H1 (cell line): ENCODE measurements around the gene PLXNB1. TPM values are rescaled to one million over a fixed set of nuclear protein-coding genes. Genes with fewer than 3 reads are reported as not detected.

Source experiments
- CTCF ChIA-PET: fragments of 300-600 bp; sonication (Branson Sonifier 250); formaldehyde crosslinking; loops from one replicate; lab custom pipeline; 2021; ENCODE audit not compliant: partially characterized antibody; lab: Charles Lee
- POLR2A ChIA-PET: fragments of 300-600 bp; sonication (Branson Sonifier 250); formaldehyde crosslinking; loops from one replicate; lab custom pipeline; 2021; ENCODE audit warnings: inconsistent platforms; ENCODE audit not compliant: partially characterized antibody; lab: Charles Lee
- DNase-seq, 2 experiments: peaks; one replicate each; pipeline versions ENCODE4 v3.0.0 to v3.0.0-alpha.2; 2010 to 2022; ENCODE audit warnings: low spot score in 2 of 2, low read depth in 1 of 2, mixed read lengths in 1 of 2
- FAIRE-seq: peaks from 2 replicates; lab custom pipeline; 2011; peaks lifted over from hg19 to GRCh38; lab: Jason Lieb, UNC
- H2AFZ ChIP-seq: 2 replicates; pipeline ENCODE4 v1.8.1; 2012; ENCODE audit warnings: low read length, inconsistent platforms
- H2AK5ac ChIP-seq: 2 replicates; pipeline ENCODE4 v1.6.1; 2013; ENCODE audit warnings: low read depth, low read length
- H2BK120ac ChIP-seq: replicated peaks from 2 replicates; pipeline ENCODE3; 2013; ENCODE audit warnings: low read depth, low read length, inconsistent platforms
- H2BK12ac ChIP-seq: 2 replicates; pipeline ENCODE4 v1.6.1; 2013; ENCODE audit warnings: low read depth, low read length
- H2BK15ac ChIP-seq: 2 replicates; pipeline ENCODE4 v1.6.1; 2013; ENCODE audit warnings: low read length
- H2BK20ac ChIP-seq: 2 replicates; pipeline ENCODE4 v1.6.1; 2013; ENCODE audit warnings: low read length
- H2BK5ac ChIP-seq: 2 replicates; pipeline ENCODE4 v1.6.1; 2013; ENCODE audit warnings: low read depth, low read length
- H3K14ac ChIP-seq: 2 replicates; pipeline ENCODE4 v1.6.1; 2013; ENCODE audit warnings: inconsistent platforms; ENCODE audit not compliant: insufficient read length
- H3K18ac ChIP-seq: 2 replicates; pipeline ENCODE4 v1.6.1; 2013; ENCODE audit warnings: low read length; ENCODE audit errors: extremely low read depth
- H3K23ac ChIP-seq: 2 replicates; pipeline ENCODE4 v1.6.1; 2013; ENCODE audit warnings: inconsistent platforms; ENCODE audit not compliant: insufficient read length
- H3K23me2 ChIP-seq: 2 replicates; pipeline ENCODE4 v1.6.1; 2013; ENCODE audit warnings: low read depth, low read length
- H3K27ac ChIP-seq: 2 replicates; pipeline ENCODE4 v1.6.1; 2011; ENCODE audit warnings: low read depth, low read length, inconsistent platforms
- H3K27me3 ChIP-seq, 4 experiments: replicated peaks in 1 of 4; 1 replicate in 1 of 4; 2 replicates in 3 of 4; pipeline versions ENCODE4 v1.6.1 to v1.8.1; 2011 to 2013; ENCODE audit warnings: low read length in 3 of 4, mild to moderate bottlenecking in 3 of 4, inconsistent platforms in 2 of 4, mixed read lengths in 2 of 4, moderate library complexity in 1 of 4; ENCODE audit not compliant: control insufficient read depth in 3 of 4, insufficient read depth in 3 of 4; ENCODE audit errors: extremely low read depth in 1 of 4
- H3K36me3 ChIP-seq, 4 experiments: 2 replicates each; pipeline versions ENCODE4 v1.6.1 to v1.8.1; 2011 to 2013; ENCODE audit warnings: mild to moderate bottlenecking in 4 of 4, low read length in 3 of 4, moderate library complexity in 2 of 4, control low read depth in 1 of 4, inconsistent platforms in 1 of 4; ENCODE audit not compliant: insufficient read depth in 4 of 4, control insufficient read depth in 2 of 4
- H3K4ac ChIP-seq: replicated peaks from 2 replicates; pipeline ENCODE3; 2013; ENCODE audit warnings: low read length, low read depth, mixed read lengths, inconsistent platforms; ENCODE audit not compliant: insufficient read length
- H3K4me1 ChIP-seq, 4 experiments: replicated peaks in 1 of 4; 1 replicate in 1 of 4; 2 replicates in 3 of 4; pipeline versions ENCODE4 v1.6.1 to v1.8.1; 2011 to 2013; ENCODE audit warnings: low read length in 3 of 4, inconsistent platforms in 2 of 4, mixed read lengths in 1 of 4; ENCODE audit not compliant: insufficient read depth in 4 of 4, control insufficient read depth in 3 of 4
- H3K4me2 ChIP-seq, 2 experiments: 2 replicates each; pipeline versions ENCODE4 v1.6.1 to v1.8.1; 2011 to 2013; ENCODE audit warnings: low read depth in 2 of 2, low read length in 2 of 2, control low read depth in 1 of 2, inconsistent platforms in 1 of 2, mild to moderate bottlenecking in 1 of 2; ENCODE audit not compliant: insufficient read depth in 1 of 2
- H3K4me3 ChIP-seq, 4 experiments: fragments of 200-600, 300-600 bp in 1 of 4; sonication (generic), shearing (Covaris generic), sonication (Bioruptor Twin) in 1 of 4; 2 replicates each; pipeline versions ENCODE4 v1.5.1 to v1.8.1; 2011 to 2016; ENCODE audit warnings: low read length in 4 of 4, low read depth in 3 of 4, control low read depth in 2 of 4, inconsistent platforms in 2 of 4, mild to moderate bottlenecking in 2 of 4, mixed read lengths in 1 of 4, moderate library complexity in 1 of 4; ENCODE audit not compliant: insufficient read depth in 2 of 4; ENCODE audit errors: extremely low read depth in 1 of 4
- H3K56ac ChIP-seq: replicated peaks from 2 replicates; pipeline ENCODE3; 2013; ENCODE audit warnings: low read depth, mild to moderate bottlenecking, mixed read lengths, low read length, inconsistent platforms; ENCODE audit not compliant: insufficient read length
- H3K79me1 ChIP-seq: 2 replicates; pipeline ENCODE4 v1.6.1; 2013; ENCODE audit warnings: low read depth, low read length, control low read depth
- H3K79me2 ChIP-seq, 2 experiments: 2 replicates each; pipeline versions ENCODE4 v1.6.1 to v1.8.1; 2012 to 2013; ENCODE audit warnings: low read length in 2 of 2, mild to moderate bottlenecking in 2 of 2, inconsistent platforms in 1 of 2; ENCODE audit not compliant: insufficient read depth in 2 of 2, control insufficient read depth in 1 of 2
- H3K9ac ChIP-seq, 4 experiments: replicated peaks in 1 of 4; 1 replicate in 1 of 4; 2 replicates in 3 of 4; pipeline versions ENCODE4 v1.6.1 to v1.8.1; 2011 to 2013; ENCODE audit warnings: low read depth in 3 of 4, low read length in 3 of 4, control low read depth in 2 of 4, mild to moderate bottlenecking in 2 of 4, moderate library complexity in 2 of 4, inconsistent platforms in 1 of 4; ENCODE audit errors: extremely low read depth in 1 of 4
- H3K9me3 ChIP-seq, 2 experiments: 2 replicates each; pipeline versions ENCODE4 v1.6.1 to v1.8.1; 2012 to 2013; ENCODE audit warnings: mild to moderate bottlenecking in 2 of 2, moderate library complexity in 2 of 2, control low read depth in 1 of 2, inconsistent platforms in 1 of 2, low read depth in 1 of 2, low read length in 1 of 2, mixed read lengths in 1 of 2; ENCODE audit not compliant: insufficient read depth in 2 of 2
- H4K20me1 ChIP-seq, 2 experiments: replicated peaks in 1 of 2; 2 replicates each; pipeline versions ENCODE3 to v1.8.1; 2011 to 2013; ENCODE audit warnings: inconsistent platforms in 2 of 2, low read length in 2 of 2, mild to moderate bottlenecking in 1 of 2; ENCODE audit not compliant: insufficient read depth in 2 of 2, control insufficient read depth in 1 of 2
- H4K5ac ChIP-seq: 2 replicates; pipeline ENCODE4 v1.6.1; 2013; ENCODE audit warnings: low read length, low read depth, mixed read lengths, inconsistent platforms; ENCODE audit not compliant: insufficient read length
- H4K8ac ChIP-seq: 2 replicates; pipeline ENCODE4 v1.8.0; 2013; ENCODE audit warnings: mild to moderate bottlenecking, moderate library complexity, low read length, inconsistent platforms; ENCODE audit not compliant: insufficient read depth; ENCODE audit errors: extremely low read depth
- H4K91ac ChIP-seq: replicated peaks from 2 replicates; pipeline ENCODE3; 2013; ENCODE audit warnings: low read length, mixed read lengths, inconsistent platforms; ENCODE audit not compliant: insufficient read length
- SIN3A ChIP-seq, 2 experiments: IDR thresholded peaks in 1 of 2; conservative IDR thresholded peaks in 1 of 2; 2 replicates each; pipeline ENCODE4 v1.6.1; 2011 to 2012; ENCODE audit warnings: low read length in 2 of 2, improper control_type of control experiment in 1 of 2, low read depth in 1 of 2, mild to moderate bottlenecking in 1 of 2
- WGBS, 2 experiments: shearing (Covaris generic) in 1 of 2; methylation state at CpG; one replicate each; pipeline versions ENCODE4 v1.1.6 to v1.1.7; 2013 to 2015; ENCODE audit warnings: low lambda C conversion rate in 2 of 2, mixed read lengths in 2 of 2, inconsistent platforms in 1 of 2, low coverage in 1 of 2, missing lambda C conversion rate in 1 of 2; ENCODE audit not compliant: insufficient replicate concordance in 2 of 2, insufficient coverage in 1 of 2, insufficient read length in 1 of 2; ENCODE audit errors: extremely low coverage in 1 of 2, missing lambda C conversion rate in 1 of 2; 5-methylcytosine and 5-hydroxymethylcytosine counted together
- polyA plus RNA-seq, 7 experiments: library from polyadenylated mRNA; depleted of rRNA in 3 of 7; stranded (reverse) in 5 of 7; unstranded in 2 of 7; fragments of >200 nt in 5 of 7; fragments of 200-250 nt in 2 of 7; gene quantifications; 1 replicate in 5 of 7; 2 replicates in 1 of 7; 4 replicates in 1 of 7; pipeline versions ENCODE4 v1.2.1 to v1.2.3, GENCODE V29; 2011 to 2013; ENCODE audit warnings: missing spikeins in 2 of 7, mixed read lengths in 2 of 7
- total RNA-seq: library from RNA; stranded (reverse); fragmentation: NEBNext Ultra II Directional; extraction: Animal tissue kit (Norgen Biotek cat#: 25700); gene quantifications from 2 replicates; pipeline ENCODE4 v1.2.1, GENCODE V29; 2021

PLXNB1 gene
- total and polyA plus RNA-seq, 2 of the 8 experiments (the other 6 are each of a cell fraction or from before 2014, with no cell fraction given) = 109 to 114 TPM

- no peak overlapping the region; a peak in 1 of 4 replicates for H3K4me2 ChIP-seq
- no peak overlapping the region for H2BK12ac ChIP-seq
- H4K5ac ChIP-seq = no peak overlapping the region
- H2BK120ac ChIP-seq = no peak overlapping the region
- DNase-seq (no peak), FAIRE-seq (no peak)
- H2AK5ac ChIP-seq = no peak overlapping the region
- no peak overlapping the region for H4K91ac ChIP-seq
- H3K9me3 ChIP-seq = no peaks in the 10 kb centered on the region
- peak overlapping the region; percentile 76; the same call in 1 of the 2 replicates for H3K27ac ChIP-seq
- peaks cover 4 to 26% (median 12%) of the 10 kb centered on the region in 4 experiments; a peak in 6 of 8 replicates for H3K36me3 ChIP-seq
- H3K79me2 ChIP-seq = peaks cover 20 to 46% of the 10 kb centered on the region in 2 experiments
- H3K14ac ChIP-seq = no peak overlapping the region
- 0 out of 2 replicates have a peak overlapping the region, but pooled peaks have one; percentile 91 for H2BK5ac ChIP-seq
- peaks cover 7 to 25% (median 20%) of the 10 kb centered on the region in 4 experiments for H3K4me1 ChIP-seq
- no peak overlapping the region for H4K8ac ChIP-seq
- peak overlapping the region in 1 of 4 experiments; percentile 10; a peak in 1 of 7 replicates for H3K9ac ChIP-seq
- H2BK15ac ChIP-seq = no peak overlapping the region
- peaks cover 15% of the 10 kb centered on the region for H3K79me1 ChIP-seq
- no peaks in the 10 kb centered on the region for H3K27me3 ChIP-seq
- H2AFZ ChIP-seq = no peak overlapping the region
- POLR2A ChIA-PET = interaction anchor here (1.0 to 31.5 kb wide), 7 partner anchors 9 to 190 kb away, joined by 3 to 650 read pairs (median 19); partner anchors contain the start of genes ATRIP, CCDC51, TMA7 and ZNF589
- no peak overlapping the region for H2BK20ac ChIP-seq
- CTCF ChIA-PET = interaction anchor here (0.7 to 7.7 kb wide), 19 partner anchors 9 to 237 kb away, joined by 3 to 220 read pairs (median 4); partner anchors contain the start of gene ATRIP
- TF ChIP-seq SIN3A (conservative IDR thresholded peaks at IDR 0.05 in 1 of 2, IDR thresholded peaks at IDR 0.05 in 1 of 2; ENCODE audit: low read depth in 1 of 2, low read length in 2 of 2) = no peak
- no peak overlapping the region for H3K4ac ChIP-seq
- H4K20me1 ChIP-seq = peaks cover 4 to 5% of the 10 kb centered on the region in 2 experiments
- WGBS, 2 experiments = 91% methylated on average over 8 of the region's 8 CpGs; no CpG with 5 or more reads in 1 of the 2 experiments
- H3K18ac ChIP-seq = no peak overlapping the region
- H3K23me2 ChIP-seq = peaks cover 10% of the 10 kb centered on the region
- H3K4me3 ChIP-seq = no peak overlapping the region
- H3K56ac ChIP-seq = no peak overlapping the region
- no peak overlapping the region for H3K23ac ChIP-seq
Observed at GRCh38 chr3:48431224-48432029, 1.5 kb upstream of the PLXNB1 start.
